H7 (cell line): ENCODE data around the gene EPS8L3. TPM values are rescaled to one million over a fixed set of nuclear protein-coding genes. Genes with fewer than 3 reads are reported as not detected.
"Not testable (repeated sequence)": the region's sequence is repeated elsewhere in the genome, so short reads cannot be mapped to it uniquely, and the experiment has no call there.

Experiments used
- DNase-seq: peaks from one replicate; pipeline ENCODE4 v3.0.0; 2012
- H3K27me3 ChIP-seq: 2 replicates; pipeline ENCODE4 v1.6.0; 2011; ENCODE audit warnings: mild to moderate bottlenecking, low read length; ENCODE audit not compliant: control insufficient read depth, insufficient read depth
- H3K36me3 ChIP-seq: replicated peaks from 2 replicates; pipeline ENCODE4 v1.5.1; 2011; ENCODE audit warnings: low read length; ENCODE audit not compliant: control insufficient read depth, insufficient read depth
- H3K4me3 ChIP-seq: 2 replicates; pipeline ENCODE4 v1.5.1; 2011; ENCODE audit warnings: low read depth, mild to moderate bottlenecking, control low read depth, low read length, moderate library complexity; ENCODE audit not compliant: insufficient read depth
- total RNA-seq: library from RNA; depleted of rRNA; stranded (reverse); fragments of >200 nt; shearing (Covaris generic); gene quantifications from 2 replicates; pipeline ENCODE4 v1.2.3, GENCODE V29; 2014; rRNA removed

EPS8L3 gene
- total RNA-seq, 1 experiment from 2014 or later: not detected

DNA sequence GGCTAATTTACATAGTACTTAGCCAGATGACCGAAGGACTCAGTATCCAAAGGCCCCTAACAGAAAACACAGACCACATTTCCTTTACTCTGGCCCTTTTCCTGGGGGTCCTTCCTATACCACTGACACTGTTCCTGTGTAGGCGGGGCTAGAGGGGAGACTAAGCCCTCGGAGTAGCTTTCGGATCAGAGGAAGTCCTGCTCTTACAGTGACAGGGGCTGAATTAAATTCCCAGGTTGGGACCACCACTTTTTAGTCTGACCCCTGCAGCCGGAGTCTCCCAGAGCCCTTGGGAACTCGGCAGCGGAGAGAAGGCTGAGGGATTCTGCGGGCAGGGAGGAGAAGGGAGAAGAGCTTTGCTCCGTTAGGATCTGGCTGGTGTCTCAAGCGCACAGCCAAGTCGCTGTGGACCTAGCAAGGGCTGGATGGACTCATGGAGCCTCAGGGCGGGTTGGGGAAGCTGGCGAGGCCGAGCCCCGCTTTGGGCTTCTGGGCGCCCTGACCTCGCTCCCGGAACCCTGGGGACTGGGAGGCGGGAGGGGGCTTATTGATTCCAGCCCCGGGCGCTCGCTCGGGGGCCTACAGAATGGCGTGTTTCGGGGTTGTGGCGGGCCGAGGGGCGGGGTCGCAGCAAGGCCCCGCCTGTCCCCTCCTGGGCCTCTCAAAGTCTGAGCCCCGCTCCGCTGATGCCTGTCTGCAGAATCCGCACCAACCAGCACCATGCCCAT, 52.0 kb downstream of the EPS8L3 start, which contains the start of gene GSTM5:
Gene GSTM5, plus strand, starts transcription at position 659 of the 728 bp plus-strand sequence. Its CDS starts 62 bp downstream, at position 721.
- not testable (repeated sequence) for H3K27me3 ChIP-seq, H3K4me3 ChIP-seq, H3K36me3 ChIP-seq
- DNase-seq: peak; percentile 36

DNA sequence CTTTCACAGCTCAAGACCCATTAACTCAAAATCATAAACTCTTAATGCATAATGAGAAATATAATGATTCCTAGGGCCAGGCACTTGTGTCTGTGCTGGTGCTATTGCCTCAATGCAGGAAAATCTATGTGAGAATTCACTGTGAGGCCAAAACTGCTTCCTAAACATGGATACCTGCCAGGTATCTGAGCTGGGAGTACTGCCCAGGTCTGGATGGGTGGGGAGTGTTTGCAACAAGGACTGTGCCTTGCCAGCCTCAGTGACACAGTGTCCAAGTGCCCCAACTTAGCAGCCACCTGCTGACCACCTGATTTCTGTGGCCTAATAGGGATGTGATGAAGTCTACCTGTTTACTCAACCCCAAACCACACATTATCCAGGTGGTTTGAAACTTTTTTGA, 53.9 kb downstream of the EPS8L3 start:
- H3K4me3 ChIP-seq, H3K27me3 ChIP-seq, H3K36me3 ChIP-seq, DNase-seq: not testable (repeated sequence)

DNA sequence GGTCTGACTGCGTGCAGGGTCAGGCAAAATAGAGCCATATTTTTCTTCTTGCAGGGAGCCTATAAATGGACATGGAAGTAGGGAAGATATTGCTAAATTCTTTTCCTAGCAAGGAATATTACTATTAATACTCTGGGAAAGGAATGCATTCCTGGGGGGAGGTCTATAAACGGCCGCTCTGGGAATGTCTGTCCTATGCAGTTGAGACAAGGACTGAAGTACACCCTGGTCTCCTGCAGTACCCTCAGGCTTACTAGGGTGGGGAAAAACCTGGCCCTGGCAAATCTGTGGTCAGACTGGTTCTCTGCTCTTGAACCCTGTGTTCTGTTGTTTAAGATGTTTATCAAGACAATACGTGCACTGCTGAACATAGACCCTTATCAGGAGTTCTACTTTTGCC, 54.8 kb downstream of the EPS8L3 start:
- H3K4me3 ChIP-seq, H3K36me3 ChIP-seq, H3K27me3 ChIP-seq, DNase-seq: not testable (repeated sequence)

DNA sequence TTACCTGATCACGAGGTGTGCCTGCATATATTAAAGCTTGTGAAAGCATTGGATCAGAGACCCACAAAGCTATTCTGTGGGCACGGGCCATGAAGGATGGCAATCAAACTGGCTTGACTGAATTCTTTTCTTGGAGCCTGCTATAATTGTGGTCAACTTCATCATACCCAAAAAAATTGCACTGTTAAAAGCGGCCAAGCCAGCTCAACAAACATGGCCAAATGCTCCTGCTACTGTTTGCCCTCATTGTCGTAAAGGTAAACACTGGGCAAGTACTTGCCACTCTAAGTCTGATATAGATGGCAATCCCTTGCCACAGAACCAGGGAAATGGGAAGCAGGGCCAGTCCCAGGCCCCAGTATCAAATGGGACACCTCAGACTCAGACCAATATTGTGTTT, 58.3 kb downstream of the EPS8L3 start:
- Histone ChIP-seq H3K4me3 (no peak overlapping the region), H3K36me3 (no peaks in the 10 kb centered on the region), H3K27me3 (no peaks in the 10 kb centered on the region)
- peak; percentile 0 for DNase-seq

DNA sequence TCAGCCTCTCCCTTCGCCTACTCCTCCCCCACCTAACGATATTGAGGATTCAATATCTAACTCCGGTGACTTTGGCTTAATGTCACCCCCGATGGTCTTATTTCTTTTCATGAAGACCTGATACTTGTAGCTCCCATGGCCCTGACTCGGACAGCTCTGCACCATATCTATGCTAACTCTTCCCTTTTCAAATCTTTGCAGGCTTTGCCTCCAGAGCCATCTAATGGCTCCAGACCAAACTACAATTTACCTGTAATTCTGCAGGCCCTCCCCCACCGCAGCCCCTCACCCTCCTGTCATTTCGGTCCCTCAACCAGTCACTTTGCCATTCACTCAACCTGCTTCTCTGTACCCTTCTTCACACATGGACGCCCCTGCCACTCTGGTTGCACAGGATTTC, 59.5 kb downstream of the EPS8L3 start:
- Histone ChIP-seq H3K27me3 (no peaks in the 10 kb centered on the region), H3K4me3 (no peak overlapping the region), H3K36me3 (no peaks in the 10 kb centered on the region)
- peak; percentile 54 for DNase-seq

DNA sequence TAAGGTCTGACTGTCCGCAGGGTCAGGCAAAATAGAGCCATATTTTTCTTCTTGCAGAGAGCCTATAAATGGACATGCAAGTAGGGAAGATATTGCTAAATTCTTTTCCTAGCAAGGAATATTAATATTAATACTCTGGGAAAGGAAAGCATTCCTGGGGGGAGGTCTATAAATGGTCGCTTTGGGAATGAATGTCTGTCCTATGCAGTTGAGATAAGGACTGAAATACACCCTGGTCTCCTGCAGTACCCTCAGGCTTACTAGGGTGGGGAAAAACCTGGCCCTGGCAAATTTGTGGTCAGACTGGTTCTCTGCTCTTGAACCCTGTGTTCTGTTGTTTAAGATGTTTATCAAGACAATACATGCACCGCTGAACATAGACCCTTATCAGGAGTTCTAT, 60.8 kb downstream of the EPS8L3 start:
- DNase-seq, H3K4me3 ChIP-seq, H3K27me3 ChIP-seq, H3K36me3 ChIP-seq: not testable (repeated sequence)

Other genes starting within 250 kb of the EPS8L3 start
- gene GPR61, start 224.1 kb downstream of the EPS8L3 start, total RNA-seq: 0.17 TPM in 1 of 2 replicates, not detected in the other
- gene GNAI3, start 215.3 kb downstream of the EPS8L3 start, total RNA-seq: 13.3 and 14.6 TPM in 2 replicates
- gene GNAT2, start 144.3 kb downstream of the EPS8L3 start, total RNA-seq: not detected in 2 replicates
- gene AMPD2, start 144.1 kb downstream of the EPS8L3 start, total RNA-seq: 78.0 and 83.7 TPM in 2 replicates
- gene GSTM4, start 107.8 kb downstream of the EPS8L3 start, total RNA-seq: 31.2 and 43.2 TPM in 2 replicates
- gene GSTM2, start 95.9 kb downstream of the EPS8L3 start, total RNA-seq: 10.8 and 17.7 TPM in 2 replicates
- not detected in 2 replicates for gene GSTM1, start 76.1 kb downstream of the EPS8L3 start, total RNA-seq
- gene GSTM5, start 51.7 kb downstream of the EPS8L3 start, total RNA-seq: not detected in 2 replicates
- gene GSTM3, start 22.9 kb downstream of the EPS8L3 start, total RNA-seq: 24.7 and 27.3 TPM in 2 replicates
- gene CSF1, start 146.9 kb upstream of the EPS8L3 start, total RNA-seq: 5.5 and 6.9 TPM in 2 replicates
- 49.1 and 54.3 TPM in 2 replicates for gene AHCYL1, start 220.8 kb upstream of the EPS8L3 start, total RNA-seq